Measurements from ENCODE around the gene KLK12.
A peak's percentile ranks its signal among the peaks of the same experiment; 100 is the strongest.

The KLK12 gene

DNA sequence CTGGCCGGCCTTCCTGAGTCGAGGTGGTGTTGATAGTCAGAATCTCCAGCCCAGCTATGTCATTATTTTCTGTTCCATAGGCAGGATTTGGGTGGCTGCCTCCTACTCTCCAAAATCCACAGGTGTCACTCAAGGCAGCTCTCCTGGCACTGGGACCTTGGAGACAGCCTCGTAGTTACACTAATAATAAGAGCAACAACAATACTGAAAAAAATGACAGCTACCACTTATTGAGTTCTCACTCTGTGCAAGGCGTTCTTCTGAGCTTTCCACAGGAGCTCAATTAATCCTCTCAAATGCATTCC is 12.2 kb upstream of the KLK12 start:
- DNase-seq (ENCODE audit: low read depth in 2 of 2) = no peak

DNA sequence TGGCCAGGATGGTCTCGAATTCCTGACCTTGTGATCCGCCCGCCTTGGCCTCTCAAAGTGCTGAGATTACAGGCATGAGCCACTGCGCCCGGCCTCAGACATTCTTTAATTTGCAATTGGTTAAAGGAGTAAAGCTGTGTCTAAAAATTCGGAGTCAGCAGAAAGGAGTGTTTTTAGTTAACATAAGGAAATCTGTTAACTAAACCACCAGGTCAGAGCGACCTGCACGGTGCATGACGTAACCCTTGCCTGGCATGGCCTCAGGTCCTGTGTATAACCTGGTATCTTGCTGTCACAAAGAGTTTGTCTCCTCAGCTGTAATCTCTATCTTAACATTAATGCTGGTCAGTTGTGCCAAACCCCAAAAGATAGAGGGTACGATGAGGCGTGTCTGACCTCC is 9.5 kb upstream of the KLK12 start:
- no peak for DNase-seq (ENCODE audit: low read depth in 2 of 2)

DNA sequence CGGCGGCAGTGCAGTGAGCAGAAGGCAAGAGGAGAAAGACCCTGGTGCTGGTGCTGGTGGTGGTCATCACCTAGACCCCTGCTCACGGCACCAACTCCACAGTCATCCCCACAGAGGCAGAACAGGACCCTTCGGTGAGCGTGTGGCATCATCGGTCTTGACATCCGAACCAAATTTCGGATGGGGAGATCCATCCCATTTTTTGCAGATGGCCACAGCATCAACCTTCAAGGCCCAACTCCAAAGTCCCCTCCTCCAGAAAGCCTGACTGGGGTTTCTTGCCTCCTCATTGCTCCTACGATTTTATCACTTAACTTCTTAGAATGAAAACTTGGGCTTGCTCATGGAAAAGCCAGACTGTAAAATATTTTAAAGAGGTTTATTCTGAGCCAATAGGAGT is 8.7 kb upstream of the KLK12 start:
- no peak for DNase-seq (ENCODE audit: low read depth in 2 of 2)

DNA sequence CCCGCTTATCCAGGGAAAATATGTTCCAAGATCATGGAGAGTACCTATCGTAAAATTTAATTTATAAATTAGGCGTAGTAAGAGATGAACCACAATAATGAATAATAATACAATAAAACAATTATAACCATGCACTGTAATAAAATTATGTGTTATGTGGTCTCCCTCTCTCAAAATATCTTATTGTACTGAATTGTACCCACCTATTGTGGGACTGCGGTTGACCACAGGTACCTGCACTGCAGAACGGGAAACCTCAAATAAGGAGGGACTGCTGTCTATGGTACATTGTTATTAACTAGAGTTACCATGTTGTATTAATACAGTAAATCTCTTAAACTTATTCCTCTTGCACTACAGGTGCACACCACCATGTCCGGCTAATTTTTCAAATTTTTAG is 5.3 kb upstream of the KLK12 start:
- no peak for DNase-seq (ENCODE audit: low read depth in 2 of 2)

DNA sequence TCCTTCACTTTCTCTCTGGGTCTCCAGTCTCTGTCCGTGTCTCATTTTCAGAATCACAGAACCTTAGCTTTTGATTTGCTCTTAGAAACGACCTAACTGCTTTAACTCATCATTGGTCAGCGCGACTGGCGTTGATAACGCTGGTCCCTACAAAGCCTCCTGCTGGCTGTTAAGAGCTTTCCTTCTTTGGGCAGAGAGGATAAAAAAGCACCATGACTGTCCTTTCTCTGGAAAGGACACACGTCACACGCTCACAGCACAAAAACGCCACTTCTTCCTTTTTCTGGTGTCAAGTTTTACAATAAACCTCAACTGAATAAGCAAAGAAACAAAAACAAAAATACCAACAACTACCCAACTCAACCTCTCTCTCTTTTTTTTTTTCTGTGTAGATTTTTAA is 1.7 kb upstream of the KLK12 start:
- DNase-seq (ENCODE audit: low read depth in 2 of 2) = no peak

DNA sequence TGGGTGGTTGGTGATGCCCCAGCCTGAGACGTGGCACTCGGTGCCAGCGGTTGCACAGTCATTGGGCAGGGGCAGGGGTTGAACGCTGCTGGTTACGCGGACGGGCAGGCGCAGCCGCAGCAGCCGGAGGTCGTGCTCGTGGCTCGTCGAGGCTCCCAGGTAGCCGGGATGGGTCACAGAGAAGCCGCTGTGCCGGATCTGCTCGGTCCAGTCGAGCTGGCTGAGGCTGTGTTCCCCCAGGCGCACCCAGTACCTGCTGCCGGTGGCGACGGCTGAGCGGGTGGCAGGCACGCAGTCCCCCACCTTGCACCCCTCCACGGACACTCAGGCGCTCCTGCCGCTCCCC is 2.9 kb downstream of the KLK12 start:
- no peak for DNase-seq (ENCODE audit: low read depth in 2 of 2)

DNA sequence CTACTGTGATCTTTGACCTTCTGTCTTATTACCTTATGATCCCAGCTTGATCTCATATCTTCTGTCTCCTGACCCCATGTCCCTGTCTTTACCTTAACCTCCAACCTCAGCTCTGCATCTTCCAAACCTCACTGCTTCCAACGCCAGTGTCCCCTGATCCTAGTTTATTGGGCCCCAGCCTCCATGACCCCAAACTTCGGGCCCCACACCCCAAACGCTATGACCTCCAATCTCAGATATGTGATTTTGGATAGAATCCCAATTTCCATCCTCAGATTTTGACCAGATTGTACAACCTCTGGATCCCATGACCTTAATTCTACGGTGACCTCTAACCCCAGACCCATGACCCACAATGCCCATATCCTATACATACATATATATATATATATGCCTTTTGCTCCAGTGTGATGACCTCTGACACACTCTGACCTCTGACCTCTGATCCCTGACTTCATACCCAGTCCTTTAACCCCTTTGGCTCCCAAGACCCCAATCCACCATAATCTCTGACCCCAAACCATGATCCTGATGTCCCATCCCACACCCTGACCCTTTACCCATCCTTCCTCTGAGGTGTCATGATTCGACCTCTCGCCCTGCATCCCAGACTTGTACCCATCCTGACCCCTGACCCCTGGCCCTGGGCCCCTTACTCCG is 3.5 kb downstream of the KLK12 start:
- no peak for DNase-seq (ENCODE audit: low read depth in 2 of 2)

DNA sequence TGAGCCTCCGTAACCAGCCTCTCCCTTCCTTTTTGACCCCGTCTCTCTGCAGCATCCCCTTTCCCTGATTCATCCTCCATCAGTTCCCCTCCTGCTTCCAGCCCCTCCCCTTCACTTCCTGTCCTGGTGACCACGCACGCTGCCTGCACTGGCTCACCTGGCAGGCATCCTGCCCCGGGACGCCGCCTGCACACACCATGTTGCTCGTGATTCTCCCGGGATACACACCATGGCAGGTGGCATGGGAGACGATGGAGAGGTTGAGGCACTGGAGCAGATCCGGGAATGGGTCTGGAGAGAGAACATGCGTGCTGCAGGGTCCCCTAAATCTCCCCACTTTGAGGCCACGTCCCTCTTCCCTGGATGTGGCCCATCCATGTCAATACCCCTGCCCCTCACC is 4.2 kb downstream of the KLK12 start:
- DNase-seq (ENCODE audit: low read depth in 2 of 2) = no peak

DNA sequence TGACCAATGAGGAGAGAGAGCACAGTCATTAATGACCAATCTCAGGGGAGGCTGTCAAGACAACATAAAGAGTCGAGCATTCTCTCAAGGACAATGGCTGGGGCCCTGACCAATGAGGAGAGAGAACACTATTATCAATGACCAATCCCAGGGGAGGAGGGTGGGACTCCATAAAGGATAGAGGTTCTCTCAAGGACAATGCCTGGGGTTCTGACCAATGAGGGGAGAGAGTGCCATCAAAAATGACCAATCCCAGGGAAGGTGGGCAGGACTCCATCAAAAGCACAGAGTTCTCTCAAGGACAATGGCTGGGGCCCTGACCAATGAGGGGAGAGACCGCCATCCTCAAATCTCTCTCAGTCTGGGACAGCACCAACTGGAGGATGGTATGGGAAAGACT is 5.1 kb downstream of the KLK12 start:
- no peak for DNase-seq (ENCODE audit: low read depth in 2 of 2)

DNA sequence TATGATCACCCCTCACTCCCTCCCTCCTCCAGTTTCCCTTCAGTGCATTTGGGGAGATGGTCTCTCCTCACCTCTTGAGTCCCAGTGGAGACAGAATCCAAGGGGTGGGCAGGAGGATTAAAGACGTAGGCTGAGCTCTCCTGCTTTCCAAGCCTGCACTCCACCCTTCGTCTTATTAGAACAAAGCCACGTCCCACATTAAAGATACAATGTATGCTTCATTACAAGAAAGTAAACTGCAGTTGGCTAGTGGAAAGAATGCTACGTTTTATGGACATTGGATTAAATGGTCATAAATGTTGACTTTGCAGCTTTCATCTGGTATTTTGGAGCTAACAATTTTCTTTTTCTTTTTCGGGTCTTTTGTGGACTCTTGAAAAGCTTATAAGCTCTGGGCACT is 6.9 kb downstream of the KLK12 start:
- no peak for DNase-seq (ENCODE audit: low read depth in 2 of 2)

DNA sequence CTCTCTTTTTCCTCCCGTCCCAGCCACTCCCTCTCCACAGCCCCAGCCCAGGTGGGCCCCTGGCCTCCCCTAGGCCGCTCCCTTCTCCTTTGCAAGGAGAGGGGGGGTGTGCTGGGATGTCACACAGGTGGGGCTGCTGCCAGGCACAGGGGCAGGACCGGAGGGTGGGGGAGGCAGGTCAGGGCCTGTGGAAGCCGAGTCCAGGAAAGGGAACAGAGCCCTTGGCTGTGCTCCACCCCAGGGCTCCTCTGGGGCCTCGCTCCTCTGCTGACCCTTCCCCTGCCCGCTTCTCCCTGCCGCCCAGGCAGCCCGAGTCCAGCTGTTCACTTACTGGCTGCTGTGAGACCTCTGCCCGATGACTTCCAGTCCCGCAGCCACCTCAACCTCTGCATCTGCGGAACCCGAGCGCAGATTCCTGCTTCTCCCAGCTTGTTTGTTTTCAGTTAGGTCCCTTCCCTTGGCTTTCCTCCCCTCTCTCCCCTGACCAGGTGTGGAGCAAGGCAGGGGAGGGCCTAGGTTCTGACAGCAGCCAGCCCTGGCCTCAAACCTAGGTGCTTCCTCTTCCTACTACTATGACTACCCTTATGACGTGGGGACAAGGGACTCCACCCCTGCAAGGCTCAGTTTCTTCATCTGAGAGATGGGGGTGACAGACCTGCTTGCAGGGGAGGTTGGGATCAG is 7.5 kb downstream of the KLK12 start:
- DNase-seq (ENCODE audit: low read depth in 2 of 2) = no peak

DNA sequence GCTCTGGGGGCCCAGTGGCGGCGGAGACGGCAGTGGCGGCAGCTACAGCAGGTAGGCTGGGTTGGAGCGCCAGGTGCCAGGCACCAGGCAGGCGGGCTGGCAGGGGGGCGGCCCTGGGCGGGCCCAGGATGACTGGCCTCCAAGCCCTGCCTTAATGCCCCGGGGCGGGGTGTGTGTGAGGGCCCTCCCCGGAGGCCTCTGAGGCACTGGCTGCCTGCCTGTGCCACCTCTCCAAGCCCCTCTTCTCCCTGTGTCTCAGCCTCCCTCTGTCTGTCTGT is 8.3 kb downstream of the KLK12 start, which contains the start of gene KLK11:
Gene KLK11, minus strand, starts transcription at position 63 of the 278 bp plus-strand sequence. CDS start 985 bp downstream, outside the sequence.
- no peak for DNase-seq (ENCODE audit: low read depth in 2 of 2)

DNA sequence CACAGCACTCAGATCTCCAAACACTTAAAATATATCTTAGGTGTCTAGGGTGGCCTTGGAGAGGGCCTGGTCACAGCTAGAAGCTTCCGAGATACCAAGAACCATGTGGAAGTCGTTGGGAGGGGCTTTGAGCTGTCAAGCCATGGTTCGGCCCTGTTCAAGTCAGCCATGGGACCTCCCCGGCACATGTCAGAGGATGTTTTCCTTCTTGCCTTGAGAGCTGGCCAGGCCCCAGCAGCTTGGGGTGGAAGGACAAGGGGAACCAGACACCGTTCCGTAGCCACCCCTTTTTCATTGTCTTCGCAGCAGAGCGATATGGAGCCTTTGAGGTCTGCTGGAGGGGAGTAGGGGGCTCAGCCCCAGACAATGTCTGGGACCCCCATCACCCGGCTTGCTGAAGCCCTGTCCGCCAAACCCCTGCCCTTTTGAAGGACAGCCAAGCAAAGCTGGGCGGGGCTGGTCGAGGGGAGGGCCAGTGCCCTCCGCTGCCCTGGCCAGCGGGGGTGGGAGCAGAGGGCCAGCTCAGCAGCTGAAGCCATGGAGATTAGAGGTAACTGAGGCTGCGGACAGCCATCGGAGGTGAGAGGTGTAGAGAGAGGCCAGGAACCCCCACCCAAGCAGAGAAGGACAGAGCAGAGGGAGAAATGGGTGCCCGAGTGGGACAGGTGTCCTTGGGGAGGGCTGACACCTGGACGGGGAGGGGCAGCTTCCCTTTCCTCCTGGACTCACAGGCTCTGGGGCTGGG is 8.8 kb downstream of the KLK12 start:
- DNase-seq (ENCODE audit: low read depth in 2 of 2) = no peak

DNA sequence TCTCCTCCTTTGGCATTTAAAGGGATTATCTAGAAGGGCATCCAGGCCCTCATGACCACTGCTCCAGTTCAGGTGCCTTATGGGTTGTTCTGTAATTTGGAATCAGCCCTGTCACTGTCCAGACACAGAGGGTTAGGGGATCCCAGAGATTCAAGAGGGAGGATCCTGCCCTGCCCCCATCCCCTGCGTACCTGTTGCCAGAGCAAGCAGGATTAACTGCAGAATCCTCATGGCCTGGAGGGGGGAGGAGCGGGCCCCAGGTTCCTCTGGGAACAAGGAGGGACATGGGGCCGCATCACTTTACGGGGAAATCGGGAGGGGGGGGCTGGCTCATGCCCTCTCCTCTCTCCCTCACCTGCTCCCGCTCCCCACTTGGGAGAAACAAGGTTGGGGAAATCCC is 9.4 kb downstream of the KLK12 start:
- no peak for DNase-seq (ENCODE audit: low read depth in 2 of 2)

DNA sequence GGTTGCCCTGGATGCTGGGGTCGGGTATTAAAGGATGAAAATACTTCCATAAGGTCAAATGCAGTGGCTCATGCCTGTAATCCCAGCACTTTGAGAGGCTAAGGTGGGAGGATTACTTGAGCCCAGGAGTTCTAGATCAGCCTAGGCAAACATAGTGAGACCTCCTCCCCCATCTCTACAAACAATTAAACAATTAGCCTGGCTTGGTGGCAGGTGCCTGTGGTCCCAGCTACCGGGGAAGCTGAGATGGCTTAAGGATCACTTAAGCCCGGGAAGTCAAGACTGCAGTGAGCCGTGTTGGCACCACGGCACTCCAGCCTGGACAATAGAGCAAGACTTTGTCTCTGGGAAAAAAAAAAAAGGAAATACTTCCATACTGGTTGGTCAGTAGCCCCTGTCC is 9.9 kb downstream of the KLK12 start:
- DNase-seq (ENCODE audit: low read depth in 2 of 2) = no peak

DNA sequence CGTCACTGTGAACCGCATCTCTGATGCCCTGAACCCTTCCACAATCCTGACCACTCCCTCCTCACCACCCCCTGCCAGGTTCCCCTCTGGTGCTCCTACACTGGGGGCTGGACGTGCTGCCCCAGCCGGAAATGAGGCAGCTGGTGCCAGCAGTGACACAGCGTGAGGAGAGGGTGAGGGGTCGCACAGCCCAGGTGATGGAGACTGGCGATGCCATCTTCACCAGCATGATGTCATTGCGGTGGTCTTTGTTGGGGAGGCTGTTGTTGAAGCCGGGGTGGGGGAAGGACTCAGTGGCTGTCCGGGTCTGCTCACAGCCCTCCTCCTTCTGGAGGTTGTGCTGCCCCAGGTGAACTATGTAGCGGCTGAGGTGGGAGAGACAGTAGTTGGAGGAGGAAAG is 10.9 kb downstream of the KLK12 start:
- DNase-seq (ENCODE audit: low read depth in 2 of 2) = no peak

DNA sequence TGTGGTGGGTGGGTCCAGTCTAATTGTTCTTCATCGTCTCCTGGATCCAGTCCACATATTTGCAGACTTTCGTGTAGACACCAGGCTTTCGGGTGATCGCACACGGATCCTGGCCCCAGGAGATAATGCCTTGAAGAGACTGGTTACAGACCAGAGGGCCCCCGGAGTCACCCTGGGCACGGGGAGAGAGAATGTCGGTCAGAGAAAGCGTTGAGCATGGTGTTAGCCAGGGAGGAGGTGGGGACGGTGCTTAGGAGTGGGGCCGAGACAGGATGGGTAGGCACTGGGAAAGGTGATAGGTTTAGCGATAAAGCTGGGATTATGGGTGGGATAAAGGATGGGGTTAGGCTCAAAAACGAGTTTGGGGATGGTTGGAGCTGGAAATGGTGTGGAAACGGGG is 12.3 kb downstream of the KLK12 start:
- DNase-seq (ENCODE audit: low read depth in 2 of 2) = no peak

DNA sequence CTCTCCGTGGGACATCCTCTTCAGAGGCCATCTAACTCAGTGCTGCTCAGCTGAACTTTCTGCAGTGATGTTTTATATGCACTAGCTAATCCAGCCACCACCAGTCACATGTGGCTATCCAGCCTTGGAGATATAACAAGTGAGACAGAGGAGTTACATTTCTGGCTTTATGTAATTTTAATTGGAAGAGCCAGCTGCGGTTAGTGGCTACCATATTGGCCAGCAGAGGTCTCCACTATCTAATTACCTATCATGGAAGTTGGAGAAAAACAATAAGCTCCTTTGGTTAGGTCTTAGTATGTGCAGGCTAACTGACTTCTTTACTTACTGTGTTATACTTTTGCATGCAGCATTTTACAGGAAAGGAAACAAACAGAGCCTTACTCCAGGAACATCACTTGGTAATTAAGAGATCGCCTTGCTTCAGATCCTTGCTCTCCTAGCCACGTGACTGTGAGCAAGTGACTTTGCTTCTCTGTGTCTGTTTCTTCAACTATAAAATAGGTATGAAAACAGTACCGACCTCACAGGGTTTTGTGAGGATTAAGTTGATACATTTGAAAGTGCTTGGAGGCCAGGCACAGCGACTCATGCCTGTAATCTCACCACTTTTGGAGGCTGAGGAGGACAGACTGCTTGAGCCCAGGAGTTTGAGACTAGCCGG is 13.7 kb downstream of the KLK12 start:
- DNase-seq (ENCODE audit: low read depth in 2 of 2) = no peak

DNA sequence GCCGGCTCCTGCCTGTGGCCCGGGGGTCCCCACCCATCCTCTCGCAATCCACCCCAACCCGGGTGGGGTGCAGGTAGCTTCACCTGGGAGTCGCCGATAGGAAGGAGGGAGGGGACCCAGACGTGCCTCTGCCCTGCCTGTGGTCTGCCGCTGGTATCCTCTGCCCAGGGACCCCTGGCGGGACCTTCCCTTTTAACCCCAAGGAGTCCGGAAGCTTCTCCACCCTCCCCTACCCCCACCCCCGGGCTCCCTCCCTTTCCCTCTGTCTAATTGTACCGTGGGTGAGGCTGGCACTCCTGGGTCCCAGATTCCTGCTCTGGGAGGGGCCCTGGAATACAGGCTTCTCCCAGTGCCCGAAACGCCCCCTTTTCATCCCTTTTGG is 15.3 kb downstream of the KLK12 start, which contains the start of gene KLK10:
Gene KLK10, minus strand, starts transcription at position 166 of the 382 bp plus-strand sequence. CDS start 579 bp downstream, outside the sequence.
- DNase-seq (ENCODE audit: low read depth in 2 of 2) = no peak

DNA sequence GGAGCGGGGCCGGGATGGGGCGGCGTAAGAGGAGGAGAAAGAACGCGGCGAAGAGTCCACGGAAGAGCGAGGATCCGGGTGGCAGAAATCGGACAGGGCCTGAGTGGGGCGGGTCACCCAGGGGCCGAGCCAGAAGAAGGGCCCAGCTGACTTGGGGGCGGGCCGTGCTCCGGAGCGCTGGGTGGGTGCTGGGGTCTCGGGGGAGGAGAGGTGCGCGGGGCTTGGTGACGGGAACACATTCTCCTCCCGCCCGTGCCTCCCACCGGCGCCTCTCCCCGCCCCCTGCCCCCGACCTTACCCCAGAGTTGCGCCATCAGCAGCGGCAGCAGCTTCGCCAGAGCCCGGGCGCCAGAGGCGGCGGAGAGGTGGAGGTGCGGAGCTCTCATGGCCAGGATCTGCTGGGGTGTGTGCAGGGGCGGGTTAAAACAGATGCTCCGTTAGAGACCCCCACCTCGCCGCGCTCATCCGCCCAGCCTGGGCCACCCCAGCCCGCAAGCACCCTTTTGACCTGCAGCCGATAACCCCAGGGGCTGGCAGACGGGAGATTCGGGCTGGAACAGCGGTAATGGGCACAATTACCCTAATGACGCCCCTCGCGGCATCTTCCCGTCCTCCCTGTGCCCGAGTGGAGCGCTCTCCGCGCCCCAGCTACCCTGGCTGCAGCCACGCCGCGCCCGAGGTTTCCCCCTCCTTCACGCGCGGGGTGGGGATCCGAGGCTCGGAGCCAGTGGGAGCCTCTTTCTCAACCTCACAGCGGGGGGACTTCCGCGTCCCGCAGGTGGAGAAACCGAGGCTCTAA is 15.9 kb downstream of the KLK12 start:
- no peak for DNase-seq (ENCODE audit: low read depth in 2 of 2)

DNA sequence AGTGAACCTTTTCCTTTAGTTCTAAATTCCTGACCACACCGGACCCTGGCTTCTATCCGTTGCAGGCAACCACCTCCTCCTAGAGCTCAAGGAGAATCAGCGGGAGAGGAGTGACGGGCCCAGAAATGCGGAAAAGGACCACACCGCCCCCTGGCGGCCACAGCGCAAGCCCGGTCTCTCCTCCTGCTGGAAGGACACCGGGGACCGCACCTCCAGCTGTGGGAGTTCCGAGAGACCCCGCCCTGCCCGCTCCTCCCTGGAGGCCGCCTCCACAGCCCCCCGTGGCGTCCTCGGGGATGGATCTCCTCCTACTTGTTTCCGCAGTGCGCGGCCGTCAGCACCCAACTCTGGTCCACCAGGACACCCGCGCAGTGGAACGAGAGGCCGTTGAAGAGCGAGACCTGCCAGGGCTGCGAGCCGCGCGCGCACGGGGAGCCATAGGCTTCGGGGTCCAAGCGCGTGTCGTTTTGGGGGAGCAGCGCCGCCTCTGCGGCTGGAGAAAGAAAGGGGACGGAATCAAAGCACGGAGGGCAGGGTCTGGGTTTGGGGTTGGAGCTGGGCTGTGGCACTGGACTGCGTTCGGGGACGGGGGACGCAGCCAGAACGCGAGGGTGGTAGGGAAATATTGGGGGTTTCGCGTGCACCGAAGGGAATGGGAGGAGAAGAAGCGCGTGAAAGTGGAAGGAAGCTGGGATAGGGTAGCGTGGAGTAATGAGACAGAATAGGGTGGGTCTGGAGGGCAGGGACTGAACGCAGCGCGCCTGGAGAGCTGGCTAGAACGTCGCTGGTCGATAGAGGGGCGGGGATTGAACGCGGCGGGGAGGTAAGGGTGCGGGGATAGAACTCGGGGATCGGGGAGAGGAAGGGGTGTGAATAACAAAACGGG is 17.8 kb downstream of the KLK12 start:
- DNase-seq (ENCODE audit: low read depth in 2 of 2) = peak; percentile 39 to 62
